Activated T-cell treated with anti-CD3 and anti-CD28 coated beads, Interleukin-2, amount 50 U/mL, for 4 hours (primary cell): ENCODE results near the gene RIN3. TPM values are rescaled to one million over a fixed set of nuclear protein-coding genes. Genes with fewer than 3 reads are reported as not detected.

Experiments used
- ATAC-seq, 2 donors: fragments of 200-7000 bp; cut with Tn5 transposase; one replicate each; pipeline ENCODE4 v1.10.0; 2021
- DNase-seq: peaks from one replicate; pipeline ENCODE4 v3.0.0-alpha.2; 2020
- H3K27me3 Mint-ChIP-seq: one replicate; pipeline ENCODE4 v1.8.0; 2021; ENCODE audit warnings: low read depth, mixed read lengths
- H3K36me3 Mint-ChIP-seq: one replicate; pipeline ENCODE4 v1.8.0; 2022; ENCODE audit warnings: mixed read lengths; ENCODE audit not compliant: insufficient read depth
- H3K4me1 Mint-ChIP-seq: one replicate; pipeline ENCODE4 v1.8.0; 2021; ENCODE audit warnings: low read depth, mixed read lengths
- H3K4me3 Mint-ChIP-seq: one replicate; pipeline ENCODE4 v1.8.0; 2021; ENCODE audit warnings: mild to moderate bottlenecking, moderate library complexity, mixed read lengths
- H3K9me3 Mint-ChIP-seq: one replicate; pipeline ENCODE4 v1.8.0; 2021; ENCODE audit warnings: mixed read lengths
- total RNA-seq, 3 donors: library from RNA; stranded (reverse); gene quantifications; one replicate each; pipeline ENCODE4 v1.2.1, GENCODE V29; 2021

RIN3 gene
- total RNA-seq, 3 donors from 2014 or later, result 14.2 to 24.3 (median 18.5) TPM

DNA sequence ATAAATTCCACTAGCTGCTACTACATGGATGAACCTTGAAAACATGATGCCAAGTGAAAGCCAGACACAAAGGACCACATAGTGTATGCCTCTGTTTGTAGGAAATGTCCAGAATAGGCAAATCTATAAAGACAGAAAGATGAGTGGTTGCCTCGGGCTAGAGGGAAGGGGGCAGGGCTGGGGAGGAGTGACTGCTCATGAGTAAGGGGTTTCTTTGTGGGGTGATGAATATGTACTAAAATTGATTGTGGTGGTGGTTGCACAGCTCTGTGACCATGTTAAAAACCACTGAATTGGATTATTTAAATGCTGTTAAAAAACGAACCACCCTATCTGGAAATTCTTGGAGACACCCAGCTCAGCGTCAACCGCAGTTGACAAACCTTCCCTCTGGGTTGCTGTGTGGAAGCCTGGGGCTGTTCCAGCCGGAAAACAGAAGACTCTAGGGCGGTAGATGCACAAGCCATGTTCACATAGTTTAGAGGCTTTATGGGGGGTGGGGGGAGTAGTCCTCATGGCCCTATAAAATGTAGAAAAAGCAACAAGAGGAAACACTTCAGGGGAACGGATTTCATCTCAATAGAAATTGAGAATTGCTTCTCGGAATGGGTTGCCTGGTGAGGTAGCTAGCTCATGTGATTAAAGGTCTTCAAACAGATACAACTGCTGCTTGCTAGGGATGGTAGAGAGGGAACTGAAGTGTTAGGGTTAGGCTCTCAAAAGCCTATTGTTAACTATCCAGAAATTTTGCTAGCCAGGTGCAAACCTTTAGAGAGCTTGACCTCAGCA is 29.4 kb downstream of the RIN3 start:
- Mint-ChIP-seq H3K27me3 (no peaks in the 10 kb centered on the region), H3K9me3 (no peaks in the 10 kb centered on the region), H3K36me3 (no peaks in the 10 kb centered on the region), H3K4me3 (no peak overlapping the region), H3K4me1 (peaks cover 27% of the 10 kb centered on the region)
- ATAC-seq (no peak), DNase-seq (no peak)

- Mint-ChIP-seq H3K9me3 (no peaks in the 10 kb centered on the region), H3K27me3 (no peaks in the 10 kb centered on the region), H3K36me3 (no peaks in the 10 kb centered on the region), H3K4me3 (no peak overlapping the region), H3K4me1 (peaks cover 19% of the 10 kb centered on the region)
- no peak for DNase-seq
- no peak for ATAC-seq
Observed at GRCh38 chr14:92544051-92544720, 30.6 kb downstream of the RIN3 start.

- Mint-ChIP-seq H3K9me3 (no peaks in the 10 kb centered on the region), H3K27me3 (no peaks in the 10 kb centered on the region), H3K36me3 (peaks cover 2% of the 10 kb centered on the region), H3K4me3 (no peak overlapping the region), H3K4me1 (peaks cover 15% of the 10 kb centered on the region)
- ATAC-seq (no peak), DNase-seq (no peak)
Observed at GRCh38 chr14:92546347-92547053, 32.9 kb downstream of the RIN3 start.

- Mint-ChIP-seq H3K9me3 (no peaks in the 10 kb centered on the region), H3K27me3 (peaks cover 1% of the 10 kb centered on the region), H3K36me3 (peaks cover 2% of the 10 kb centered on the region), H3K4me3 (no peak overlapping the region), H3K4me1 (peaks cover 25% of the 10 kb centered on the region)
- no peak for ATAC-seq
- DNase-seq, result no peak
Observed at GRCh38 chr14:92549105-92549858, 35.7 kb downstream of the RIN3 start.

GRCh38 chr14:92549859-92550230 is 36.3 kb downstream of the RIN3 start:
- Mint-ChIP-seq H3K36me3 (peaks cover 2% of the 10 kb centered on the region), H3K4me1 (peaks cover 25% of the 10 kb centered on the region), H3K27me3 (peaks cover 1% of the 10 kb centered on the region), H3K4me3 (no peak overlapping the region), H3K9me3 (no peaks in the 10 kb centered on the region)
- DNase-seq (no peak), ATAC-seq (no peak)

GRCh38 chr14:92551044-92551841 is 37.7 kb downstream of the RIN3 start:
- peak; percentile 19 to 43 for ATAC-seq
- Mint-ChIP-seq H3K4me1 (peaks cover 39% of the 10 kb centered on the region), H3K27me3 (peaks cover 1% of the 10 kb centered on the region), H3K9me3 (no peaks in the 10 kb centered on the region), H3K4me3 (no peak overlapping the region), H3K36me3 (peaks cover 2% of the 10 kb centered on the region)
- DNase-seq, result no peak

DNA sequence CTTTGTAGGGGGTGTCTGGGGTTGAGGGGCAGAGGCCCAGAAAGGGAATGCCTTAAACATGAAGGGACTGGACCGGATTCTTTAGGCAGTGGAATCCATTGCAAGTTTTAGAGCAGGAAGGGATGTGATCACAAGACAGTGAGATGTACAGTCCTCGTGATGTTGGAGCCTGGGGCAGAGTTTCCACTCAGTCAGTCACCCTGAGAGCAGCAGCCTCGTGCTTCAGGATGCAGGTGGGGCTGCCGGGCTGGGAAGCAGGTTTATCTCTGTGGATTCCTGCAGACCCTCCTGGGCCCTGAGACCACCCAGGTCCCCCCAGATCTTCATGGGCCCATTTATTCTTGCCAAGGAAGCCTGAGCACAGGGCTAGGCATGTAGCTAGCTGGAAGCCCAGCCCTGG is 38.5 kb downstream of the RIN3 start:
- DNase-seq (no peak), ATAC-seq (no peak)
- Mint-ChIP-seq H3K27me3 (peaks cover 1% of the 10 kb centered on the region), H3K4me1 (peaks cover 47% of the 10 kb centered on the region), H3K36me3 (peaks cover 2% of the 10 kb centered on the region), H3K9me3 (no peaks in the 10 kb centered on the region), H3K4me3 (no peak overlapping the region)

DNA sequence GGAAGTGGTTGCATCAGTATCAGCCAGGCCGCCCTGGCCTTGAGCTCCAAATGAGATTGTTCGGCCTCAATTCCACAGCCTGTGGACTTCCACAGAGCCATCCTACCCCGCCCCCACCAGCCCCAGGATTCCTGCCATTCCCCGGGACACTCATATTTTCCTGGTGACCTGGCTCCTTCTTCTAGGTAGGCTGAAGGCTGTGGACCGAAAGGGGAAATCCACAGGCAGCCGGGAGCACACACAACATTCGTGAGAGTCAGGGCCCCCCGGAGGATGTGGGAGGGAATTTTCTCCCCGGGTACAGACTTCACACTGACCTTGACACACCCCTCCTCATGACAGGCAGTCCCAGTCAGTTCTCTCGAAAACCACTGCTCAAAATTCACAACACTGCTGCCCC is 39.9 kb downstream of the RIN3 start:
- Mint-ChIP-seq H3K4me1 (peaks cover 53% of the 10 kb centered on the region), H3K27me3 (peaks cover 1% of the 10 kb centered on the region), H3K36me3 (peaks cover 6% of the 10 kb centered on the region), H3K9me3 (no peaks in the 10 kb centered on the region), H3K4me3 (no peak overlapping the region)
- DNase-seq (no peak), ATAC-seq (no peak)

DNA sequence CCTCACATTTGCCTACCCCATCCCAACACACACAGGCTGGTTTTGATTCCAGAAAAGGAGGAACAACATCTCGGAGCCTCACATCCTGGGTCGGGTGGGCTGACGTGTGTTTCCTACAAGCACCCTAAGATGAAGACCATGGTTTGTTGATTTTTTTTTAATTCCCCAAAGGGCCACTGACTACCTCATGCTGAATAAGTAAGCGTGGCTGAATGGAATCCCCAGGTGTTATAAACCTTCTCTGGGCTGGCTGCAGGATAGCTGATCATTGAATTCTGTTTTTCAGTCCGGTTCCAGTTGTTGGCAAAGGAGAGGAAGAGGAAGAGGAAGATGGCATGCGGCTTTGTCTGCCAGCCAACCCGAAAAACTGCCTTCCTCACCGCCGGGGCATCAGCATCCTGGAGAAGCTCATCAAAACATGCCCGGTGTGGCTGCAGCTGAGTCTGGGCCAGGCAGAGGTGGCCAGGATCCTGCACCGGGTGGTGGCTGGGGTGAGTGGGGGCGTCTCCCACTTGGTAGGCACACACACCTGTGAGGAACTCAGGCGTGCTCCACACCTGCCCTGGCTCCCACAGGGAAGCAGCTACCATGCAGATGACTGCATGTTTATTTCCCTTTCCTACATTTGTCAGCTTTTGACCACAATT is 42.0 kb downstream of the RIN3 start:
- ATAC-seq (peak in 1 of 2 donors; percentile 9), DNase-seq (no peak)
- Mint-ChIP-seq H3K9me3 (no peaks in the 10 kb centered on the region), H3K4me3 (no peak overlapping the region), H3K27me3 (peaks cover 1% of the 10 kb centered on the region), H3K36me3 (peaks cover 6% of the 10 kb centered on the region), H3K4me1 (peaks cover 60% of the 10 kb centered on the region)

GRCh38 chr14:92556255-92556741 is 42.7 kb downstream of the RIN3 start:
- Mint-ChIP-seq H3K4me1 (peaks cover 55% of the 10 kb centered on the region), H3K9me3 (no peaks in the 10 kb centered on the region), H3K36me3 (peaks cover 6% of the 10 kb centered on the region), H3K4me3 (no peak overlapping the region), H3K27me3 (peaks cover 1% of the 10 kb centered on the region)
- no peak for DNase-seq
- peak; percentile 52 to 69 for ATAC-seq

GRCh38 chr14:92556863-92557543 is 43.4 kb downstream of the RIN3 start:
- peaks cover 50% of the 10 kb centered on the region for H3K4me1 Mint-ChIP-seq
- peaks cover 1% of the 10 kb centered on the region for H3K27me3 Mint-ChIP-seq
- ATAC-seq, result peak; percentile 56 to 70
- DNase-seq, result no peak
- H3K36me3 Mint-ChIP-seq, result peaks cover 6% of the 10 kb centered on the region
- H3K4me3 Mint-ChIP-seq, result no peak overlapping the region
- no peaks in the 10 kb centered on the region for H3K9me3 Mint-ChIP-seq

GRCh38 chr14:92557544-92557912 is 43.9 kb downstream of the RIN3 start:
- peaks cover 49% of the 10 kb centered on the region for H3K4me1 Mint-ChIP-seq
- H3K4me3 Mint-ChIP-seq, result no peak overlapping the region
- H3K36me3 Mint-ChIP-seq, result peaks cover 6% of the 10 kb centered on the region
- H3K9me3 Mint-ChIP-seq, result no peaks in the 10 kb centered on the region
- ATAC-seq (no peak), DNase-seq (no peak)
- peaks cover 1% of the 10 kb centered on the region for H3K27me3 Mint-ChIP-seq

DNA sequence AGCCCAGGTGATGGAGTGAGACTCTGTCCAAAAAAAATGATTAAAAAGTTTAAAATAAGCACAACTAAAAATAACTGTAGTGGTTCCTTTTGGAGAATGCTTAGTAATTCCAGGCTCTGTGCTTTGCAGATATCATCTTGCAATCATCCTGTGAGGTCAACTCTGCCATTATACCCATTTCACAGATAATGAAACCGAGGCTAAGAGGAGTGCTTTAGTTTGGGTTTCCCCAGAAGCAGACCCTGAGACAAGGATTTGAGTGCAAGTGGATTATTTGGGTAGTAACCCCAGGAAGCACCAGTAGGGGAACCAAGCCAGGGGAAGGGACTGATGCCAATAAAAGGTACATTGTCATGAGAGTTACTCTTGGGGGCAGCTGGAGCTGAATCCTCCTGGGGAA is 44.7 kb downstream of the RIN3 start:
- H3K27me3 Mint-ChIP-seq, result no peaks in the 10 kb centered on the region
- no peak for DNase-seq
- no peak for ATAC-seq
- H3K9me3 Mint-ChIP-seq, result no peaks in the 10 kb centered on the region
- no peak overlapping the region for H3K4me3 Mint-ChIP-seq
- H3K36me3 Mint-ChIP-seq, result peaks cover 6% of the 10 kb centered on the region
- peaks cover 53% of the 10 kb centered on the region for H3K4me1 Mint-ChIP-seq
